ENCODE measurements around the gene WASF3. TPM values are rescaled to one million over a fixed set of nuclear protein-coding genes. Genes with fewer than 3 reads are reported as not detected.

The WASF3 gene
- total RNA-seq, 1 donor from 2014 or later, result 13.0 TPM

- H3K4me1 Mint-ChIP-seq (ENCODE audit: unreplicated experiment), result peaks cover 6% of the 10 kb centered on the region
- TF ChIP-seq CTCF (IDR thresholded peaks at IDR 0.05; ENCODE audit: unreplicated experiment), result no peak
- H3K27ac Mint-ChIP-seq (ENCODE audit: unreplicated experiment), result no peak overlapping the region
- no peaks in the 10 kb centered on the region for H3K9me3 Mint-ChIP-seq (ENCODE audit: unreplicated experiment)
- H3K36me3 Mint-ChIP-seq (ENCODE audit: low read depth, unreplicated experiment), result no peaks in the 10 kb centered on the region
- H3K4me3 Mint-ChIP-seq (ENCODE audit: unreplicated experiment), result no peak overlapping the region
- no peaks in the 10 kb centered on the region for H3K27me3 Mint-ChIP-seq (ENCODE audit: unreplicated experiment)
- no peak for DNase-seq (ENCODE audit: low spot score)
Measured at GRCh38 chr13:26658448-26659385, 101.2 kb downstream of the WASF3 start.

- DNase-seq (ENCODE audit: low spot score), result no peak
- Mint-ChIP-seq H3K9me3 (ENCODE audit: unreplicated experiment) (no peaks in the 10 kb centered on the region), H3K4me3 (ENCODE audit: unreplicated experiment) (no peak overlapping the region), H3K27me3 (ENCODE audit: unreplicated experiment) (no peaks in the 10 kb centered on the region), H3K36me3 (ENCODE audit: low read depth, unreplicated experiment) (no peaks in the 10 kb centered on the region), H3K27ac (ENCODE audit: unreplicated experiment) (no peak overlapping the region), H3K4me1 (ENCODE audit: unreplicated experiment) (peaks cover 6% of the 10 kb centered on the region)
- TF ChIP-seq CTCF (IDR thresholded peaks at IDR 0.05; ENCODE audit: unreplicated experiment), result no peak
Measured at GRCh38 chr13:26660185-26660584, 102.7 kb downstream of the WASF3 start.

- Mint-ChIP-seq H3K4me1 (ENCODE audit: unreplicated experiment) (peaks cover 6% of the 10 kb centered on the region), H3K4me3 (ENCODE audit: unreplicated experiment) (no peak overlapping the region), H3K27ac (ENCODE audit: unreplicated experiment) (no peak overlapping the region), H3K9me3 (ENCODE audit: unreplicated experiment) (no peaks in the 10 kb centered on the region), H3K36me3 (ENCODE audit: low read depth, unreplicated experiment) (no peaks in the 10 kb centered on the region), H3K27me3 (ENCODE audit: unreplicated experiment) (no peaks in the 10 kb centered on the region)
- no peak for TF ChIP-seq CTCF (IDR thresholded peaks at IDR 0.05; ENCODE audit: unreplicated experiment)
- DNase-seq (ENCODE audit: low spot score), result no peak
Measured at GRCh38 chr13:26660766-26661165, 103.3 kb downstream of the WASF3 start.

- H3K9me3 Mint-ChIP-seq (ENCODE audit: unreplicated experiment), result no peaks in the 10 kb centered on the region
- no peak overlapping the region for H3K27ac Mint-ChIP-seq (ENCODE audit: unreplicated experiment)
- no peaks in the 10 kb centered on the region for H3K36me3 Mint-ChIP-seq (ENCODE audit: low read depth, unreplicated experiment)
- no peak for DNase-seq (ENCODE audit: low spot score)
- no peak overlapping the region for H3K4me3 Mint-ChIP-seq (ENCODE audit: unreplicated experiment)
- no peak for TF ChIP-seq CTCF (IDR thresholded peaks at IDR 0.05; ENCODE audit: unreplicated experiment)
- H3K4me1 Mint-ChIP-seq (ENCODE audit: unreplicated experiment), result peaks cover 6% of the 10 kb centered on the region
- H3K27me3 Mint-ChIP-seq (ENCODE audit: unreplicated experiment), result no peaks in the 10 kb centered on the region
Measured at GRCh38 chr13:26663791-26664190, 106.3 kb downstream of the WASF3 start.

GRCh38 chr13:26664286-26664685, 106.8 kb downstream of the WASF3 start:
- peaks cover 6% of the 10 kb centered on the region for H3K4me1 Mint-ChIP-seq (ENCODE audit: unreplicated experiment)
- no peak overlapping the region for H3K4me3 Mint-ChIP-seq (ENCODE audit: unreplicated experiment)
- H3K36me3 Mint-ChIP-seq (ENCODE audit: low read depth, unreplicated experiment), result no peaks in the 10 kb centered on the region
- H3K27ac Mint-ChIP-seq (ENCODE audit: unreplicated experiment), result no peak overlapping the region
- no peaks in the 10 kb centered on the region for H3K9me3 Mint-ChIP-seq (ENCODE audit: unreplicated experiment)
- TF ChIP-seq CTCF (IDR thresholded peaks at IDR 0.05; ENCODE audit: unreplicated experiment), result no peak
- no peak for DNase-seq (ENCODE audit: low spot score)
- no peaks in the 10 kb centered on the region for H3K27me3 Mint-ChIP-seq (ENCODE audit: unreplicated experiment)
